ENCODE measurements around the gene THAP6. TPM values are rescaled to one million over a fixed set of nuclear protein-coding genes. Genes with fewer than 3 reads are reported as not detected.
"Not testable (repeated sequence)": the region's sequence is repeated elsewhere in the genome, so short reads cannot be mapped to it uniquely, and the experiment has no call there.

Gene THAP6
- total RNA-seq, 4 donors from 2014 or later = 11.0 to 21.2 (median 12.8) TPM

DNA sequence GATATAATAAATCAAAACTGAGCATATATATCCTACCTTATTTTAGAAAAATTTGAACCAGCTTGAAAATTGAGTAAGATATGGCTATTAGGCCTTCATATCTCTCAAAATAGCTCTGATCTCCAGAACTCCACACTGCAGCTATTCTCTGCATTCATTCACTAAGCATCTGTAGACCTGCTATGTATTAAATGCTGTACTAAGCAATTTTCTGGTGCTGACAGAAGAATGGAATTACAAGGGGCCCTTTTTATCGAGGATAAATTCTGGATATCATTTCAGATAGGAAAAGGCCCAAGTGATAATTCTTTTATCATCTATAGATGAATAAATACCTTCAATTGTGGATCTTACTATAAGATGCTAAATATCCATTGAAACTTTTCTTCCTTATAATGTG lies 1.9 kb downstream of the THAP6 start:
- intact Hi-C loops (cut with DNase I) = no loop called here
- no peak for TF ChIP-seq POLR2A (IDR thresholded peaks at IDR 0.05; ENCODE audit: low read depth)
- TF ChIP-seq POLR2AphosphoS5 (IDR thresholded peaks at IDR 0.05) = no peak
- no peak for TF ChIP-seq EP300 (IDR thresholded peaks at IDR 0.05)
- TF ChIP-seq, protein P1, sequence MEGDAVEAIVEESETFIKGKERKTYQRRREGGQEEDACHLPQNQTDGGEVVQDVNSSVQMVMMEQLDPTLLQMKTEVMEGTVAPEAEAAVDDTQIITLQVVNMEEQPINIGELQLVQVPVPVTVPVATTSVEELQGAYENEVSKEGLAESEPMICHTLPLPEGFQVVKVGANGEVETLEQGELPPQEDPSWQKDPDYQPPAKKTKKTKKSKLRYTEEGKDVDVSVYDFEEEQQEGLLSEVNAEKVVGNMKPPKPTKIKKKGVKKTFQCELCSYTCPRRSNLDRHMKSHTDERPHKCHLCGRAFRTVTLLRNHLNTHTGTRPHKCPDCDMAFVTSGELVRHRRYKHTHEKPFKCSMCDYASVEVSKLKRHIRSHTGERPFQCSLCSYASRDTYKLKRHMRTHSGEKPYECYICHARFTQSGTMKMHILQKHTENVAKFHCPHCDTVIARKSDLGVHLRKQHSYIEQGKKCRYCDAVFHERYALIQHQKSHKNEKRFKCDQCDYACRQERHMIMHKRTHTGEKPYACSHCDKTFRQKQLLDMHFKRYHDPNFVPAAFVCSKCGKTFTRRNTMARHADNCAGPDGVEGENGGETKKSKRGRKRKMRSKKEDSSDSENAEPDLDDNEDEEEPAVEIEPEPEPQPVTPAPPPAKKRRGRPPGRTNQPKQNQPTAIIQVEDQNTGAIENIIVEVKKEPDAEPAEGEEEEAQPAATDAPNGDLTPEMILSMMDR (IDR thresholded peaks at IDR 0.05) = no peak
- no peak overlapping the region for H3K27ac ChIP-seq (replicated peaks in 1 of 4)
- no peaks in the 10 kb centered on the region for H3K9me3 ChIP-seq
- no peak overlapping the region for H3K4me3 ChIP-seq
- H3K27me3 ChIP-seq = no peaks in the 10 kb centered on the region
- 95% methylated on average over 1 of the region's 1 CpG for WGBS
- peaks cover 25 to 48% (median 37%) of the 10 kb centered on the region in 4 donors for H3K4me1 ChIP-seq
- DNase-seq (ENCODE audit: extremely low spot score) = no peak
- peaks cover 5 to 27% (median 10%) of the 10 kb centered on the region in 4 donors for H3K36me3 ChIP-seq

DNA sequence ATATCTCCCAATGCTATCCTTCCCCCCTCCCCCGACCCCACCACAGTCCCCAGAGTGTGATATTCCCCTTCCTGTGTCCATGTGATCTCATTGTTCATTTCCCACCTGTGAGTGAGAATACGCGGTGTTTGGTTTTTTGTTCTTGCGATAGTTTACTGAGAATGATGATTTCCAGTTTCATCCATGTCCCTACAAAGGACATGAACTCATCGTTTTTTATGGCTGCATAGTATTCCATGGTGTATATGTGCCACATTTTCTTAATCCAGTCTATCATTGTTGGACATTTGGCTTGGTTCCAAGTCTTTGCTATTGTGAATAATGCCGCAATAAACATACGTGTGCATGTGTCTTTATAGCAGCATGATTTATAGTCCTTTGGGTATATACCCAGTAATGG lies 5.2 kb downstream of the THAP6 start:
- 98% methylated on average over 4 of the region's 7 CpGs for WGBS
- DNase-seq (ENCODE audit: extremely low spot score); intact Hi-C loops (cut with DNase I); H3K27ac ChIP-seq (replicated peaks in 1 of 4); H3K27me3 ChIP-seq; H3K9me3 ChIP-seq; H3K4me3 ChIP-seq: not testable (repeated sequence)
- H3K4me1 ChIP-seq = peaks cover 8 to 23% (median 13%) of the 10 kb centered on the region in 4 donors
- H3K36me3 ChIP-seq = peaks cover 5 to 50% (median 26%) of the 10 kb centered on the region in 4 donors

DNA sequence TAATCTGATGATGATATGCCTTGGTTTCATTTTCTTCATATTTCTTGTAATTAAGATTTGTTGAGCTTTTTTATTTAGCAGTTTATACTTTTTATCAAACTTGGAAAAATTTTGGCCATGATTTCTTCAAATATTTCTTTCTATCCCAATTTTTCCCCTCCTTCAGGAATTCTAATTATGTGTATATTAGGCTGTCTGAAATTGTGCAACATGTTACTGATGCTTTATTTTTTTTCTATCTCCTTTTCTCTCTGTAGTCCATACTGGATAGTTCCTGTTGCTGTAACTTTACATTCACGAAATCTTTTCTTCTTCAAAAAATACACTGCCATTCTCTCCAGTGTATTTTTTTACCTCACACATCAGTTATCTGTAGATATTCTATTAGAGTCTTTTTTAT lies 10.8 kb downstream of the THAP6 start:
- Histone ChIP-seq H3K27ac (replicated peaks in 1 of 4) (no peak overlapping the region), H3K36me3 (peaks cover 15 to 80% (median 53%) of the 10 kb centered on the region in 4 donors), H3K27me3 (no peaks in the 10 kb centered on the region), H3K9me3 (no peaks in the 10 kb centered on the region), H3K4me3 (no peak overlapping the region), H3K4me1 (no peaks in the 10 kb centered on the region)
- no peak for DNase-seq (ENCODE audit: extremely low spot score)
- WGBS = 97% methylated on average over 1 of the region's 1 CpG
- intact Hi-C loops (cut with DNase I) = no loop called here
- TF ChIP-seq, protein P1 (IDR thresholded peaks at IDR 0.05) = no peak
- no peak for TF ChIP-seq EP300 (IDR thresholded peaks at IDR 0.05)
- TF ChIP-seq POLR2AphosphoS5 (IDR thresholded peaks at IDR 0.05) = no peak
- TF ChIP-seq POLR2A (IDR thresholded peaks at IDR 0.05; ENCODE audit: low read depth) = no peak

DNA sequence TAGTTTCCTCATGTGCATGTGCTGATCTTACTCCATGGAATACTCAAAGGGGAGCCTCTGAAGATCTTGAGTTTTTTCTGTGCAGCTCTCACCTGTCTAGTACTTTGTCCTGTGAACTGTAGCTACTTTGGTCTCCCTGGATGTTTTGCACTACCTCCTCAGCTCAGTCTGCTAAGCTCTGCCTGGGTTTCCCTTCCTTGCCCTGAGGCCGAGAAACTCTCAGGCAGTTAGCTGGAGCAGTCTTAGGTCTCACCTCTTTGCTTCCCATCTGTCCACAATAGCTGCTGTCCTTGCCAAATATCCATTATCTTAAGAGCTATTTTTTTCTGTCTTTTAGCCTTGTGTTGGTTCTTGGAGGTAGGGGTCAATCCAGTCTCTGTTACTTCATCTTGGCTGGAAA lies 11.6 kb downstream of the THAP6 start:
- H3K4me3 ChIP-seq = no peak overlapping the region
- peaks cover 21 to 88% (median 61%) of the 10 kb centered on the region in 4 donors for H3K36me3 ChIP-seq
- TF ChIP-seq, protein P1 (IDR thresholded peaks at IDR 0.05) = no peak
- no peak for TF ChIP-seq POLR2A (IDR thresholded peaks at IDR 0.05; ENCODE audit: low read depth)
- TF ChIP-seq EP300 (IDR thresholded peaks at IDR 0.05) = no peak
- intact Hi-C loops (cut with DNase I) = no loop called here
- WGBS = 100% methylated on average over 1 of the region's 1 CpG
- no peak for DNase-seq (ENCODE audit: extremely low spot score)
- H3K9me3 ChIP-seq = no peaks in the 10 kb centered on the region
- no peaks in the 10 kb centered on the region for H3K27me3 ChIP-seq
- H3K4me1 ChIP-seq = no peaks in the 10 kb centered on the region
- no peak overlapping the region for H3K27ac ChIP-seq (replicated peaks in 1 of 4)

DNA sequence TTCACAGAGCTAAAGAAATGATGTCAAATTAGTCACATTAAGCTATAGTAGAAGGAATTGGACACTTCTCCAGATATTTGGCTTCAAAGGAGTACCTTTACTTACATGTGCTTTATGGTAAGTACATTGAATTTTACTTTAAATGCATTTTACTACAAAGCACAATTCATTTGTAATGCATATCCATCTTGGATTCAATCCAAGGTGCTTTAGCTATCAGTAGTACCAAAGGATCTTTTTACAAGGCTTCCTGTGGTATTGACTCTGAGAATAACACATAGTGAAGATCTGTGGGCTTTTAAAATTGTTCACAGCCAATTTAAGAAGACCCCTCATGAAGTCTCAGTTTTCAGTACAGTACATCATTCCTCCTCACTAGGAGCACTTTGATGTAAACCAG lies 13.2 kb downstream of the THAP6 start:
- H3K27ac ChIP-seq (replicated peaks in 1 of 4) = no peak overlapping the region
- TF ChIP-seq, protein P1 (IDR thresholded peaks at IDR 0.05) = no peak
- no peak for TF ChIP-seq POLR2AphosphoS5 (IDR thresholded peaks at IDR 0.05)
- no peaks in the 10 kb centered on the region for H3K27me3 ChIP-seq
- no peak overlapping the region for H3K4me3 ChIP-seq
- H3K4me1 ChIP-seq = no peaks in the 10 kb centered on the region
- intact Hi-C loops (cut with DNase I) = no loop called here
- peaks cover 23 to 98% (median 72%) of the 10 kb centered on the region in 4 donors for H3K36me3 ChIP-seq
- H3K9me3 ChIP-seq = no peaks in the 10 kb centered on the region
- DNase-seq (ENCODE audit: extremely low spot score) = no peak
